Colonic mucosa (tissue), 4 donors: ENCODE data around the gene COMMD10. TPM values are rescaled to one million over a fixed set of nuclear protein-coding genes. Genes with fewer than 3 reads are reported as not detected.

ENCODE experiments used
- DNase-seq: peaks from one replicate; pipeline ENCODE4 v3.0.0-alpha.2; 2020
- H3K27ac ChIP-seq: fragments of 200-600 bp; one replicate; pipeline ENCODE4 v1.8.0; 2021
- H3K27me3 ChIP-seq: fragments of 200-600 bp; one replicate; pipeline ENCODE4 v1.8.0; 2021
- H3K36me3 ChIP-seq: fragments of 200-600 bp; one replicate; pipeline ENCODE4 v1.8.0; 2021
- H3K4me1 ChIP-seq: fragments of 200-600 bp; one replicate; pipeline ENCODE4 v1.8.0; 2021; ENCODE audit warnings: mild to moderate bottlenecking
- H3K4me3 ChIP-seq: fragments of 200-600 bp; one replicate; pipeline ENCODE4 v1.8.0; 2021
- H3K9ac ChIP-seq, 2 donors: one replicate each; pipeline ENCODE4 v1.7.0; 2013; ENCODE audit warnings: control low read depth in 2 of 2, low read depth in 2 of 2, low read length in 2 of 2
- H3K9me3 ChIP-seq: fragments of 200-600 bp; one replicate; pipeline ENCODE4 v1.8.0; 2021
- CTCF ChIP-seq: fragments of 200-600 bp; IDR thresholded peaks from one replicate; pipeline ENCODE4 v1.8.0; 2022; ENCODE audit warnings: antibody characterized with exemption, mild to moderate bottlenecking
- intact Hi-C: fragments of 100-400 bp; cut with DNase I; formaldehyde crosslinking; loops from one replicate; pipeline ENCODE4 v1.14.1; 2022
- total RNA-seq, 2 donors: library from RNA; stranded (reverse); fragmentation: NEBNext Ultra II Directional in 1 of 2; extraction: Animal tissue kit (Norgen Biotek cat#: 25700) in 1 of 2; gene quantifications; one replicate each; pipeline ENCODE4 v1.2.1, GENCODE V29; 2021
- donor health status: healthy.
- donor health status: DM: no; HTN: no; CAD: no.
- donor health status: DM: no; HTN: no; CAD: no.

The COMMD10 gene
- total RNA-seq, 2 donors from 2014 or later, result 24.8 to 26.5 TPM

GRCh38 chr5:116062352-116062751 lies 22.5 kb upstream of the COMMD10 start:
- Histone ChIP-seq H3K27ac (no peak overlapping the region), H3K9ac (no peak overlapping the region), H3K9me3 (no peaks in the 10 kb centered on the region), H3K36me3 (no peaks in the 10 kb centered on the region), H3K27me3 (no peaks in the 10 kb centered on the region), H3K4me1 (no peaks in the 10 kb centered on the region), H3K4me3 (no peak overlapping the region)
- intact Hi-C loops, result loop anchor here (10.0 kb wide), 1 partner anchor 228 kb away; no protein-coding TSS in a partner anchor
- DNase-seq, result no peak
- TF ChIP-seq CTCF, result no peak

GRCh38 chr5:116063950-116064349 lies 20.9 kb upstream of the COMMD10 start:
- no peaks in the 10 kb centered on the region for H3K4me1 ChIP-seq
- H3K27ac ChIP-seq, result no peak overlapping the region
- H3K9me3 ChIP-seq, result no peaks in the 10 kb centered on the region
- no peak for TF ChIP-seq CTCF
- H3K4me3 ChIP-seq, result no peak overlapping the region
- no peaks in the 10 kb centered on the region for H3K36me3 ChIP-seq
- H3K9ac ChIP-seq, result no peak overlapping the region
- DNase-seq, result no peak
- H3K27me3 ChIP-seq, result no peaks in the 10 kb centered on the region
- intact Hi-C loops, result loop anchor here (10.0 kb wide), 1 partner anchor 229 kb away; no protein-coding TSS in a partner anchor

- Histone ChIP-seq H3K9me3 (no peaks in the 10 kb centered on the region), H3K4me1 (no peaks in the 10 kb centered on the region), H3K4me3 (no peak overlapping the region), H3K27me3 (no peaks in the 10 kb centered on the region), H3K9ac (no peak overlapping the region), H3K27ac (no peak overlapping the region), H3K36me3 (no peaks in the 10 kb centered on the region)
- peak; percentile 44 for DNase-seq
- peak; percentile 87 for TF ChIP-seq CTCF
- intact Hi-C loops, result loop anchor here (2.0 to 10.0 kb wide), 2 partner anchors 233 to 433 kb away; no protein-coding TSS in a partner anchor
Measured at GRCh38 chr5:116068028-116068632, 16.7 kb upstream of the COMMD10 start.

GRCh38 chr5:116071211-116071610 lies 13.6 kb upstream of the COMMD10 start:
- Histone ChIP-seq H3K9me3 (no peaks in the 10 kb centered on the region), H3K27ac (no peak overlapping the region), H3K27me3 (no peaks in the 10 kb centered on the region), H3K36me3 (no peaks in the 10 kb centered on the region), H3K4me1 (no peaks in the 10 kb centered on the region), H3K4me3 (no peak overlapping the region), H3K9ac (no peak overlapping the region)
- intact Hi-C loops, result no loop called here
- no peak for DNase-seq
- TF ChIP-seq CTCF, result no peak

- intact Hi-C loops, result no loop called here
- Histone ChIP-seq H3K27me3 (no peaks in the 10 kb centered on the region), H3K9me3 (no peaks in the 10 kb centered on the region), H3K36me3 (no peaks in the 10 kb centered on the region), H3K9ac (no peak overlapping the region), H3K27ac (no peak overlapping the region), H3K4me3 (no peak overlapping the region), H3K4me1 (no peaks in the 10 kb centered on the region)
- TF ChIP-seq CTCF, result no peak
- DNase-seq, result no peak
Measured at GRCh38 chr5:116075191-116075831, 9.5 kb upstream of the COMMD10 start.
